SH-SY5Y (cell line): ENCODE measurements around the gene NUAK2.

Source experiments
- GATA2 ChIP-seq: IDR thresholded peaks from 2 replicates; pipeline ENCODE4 v1.6.1; 2011; ENCODE audit warnings: mild to moderate bottlenecking, low read depth, low read length
- GATA3 ChIP-seq: IDR thresholded peaks from 2 replicates; pipeline ENCODE4 v1.6.1; 2011; ENCODE audit warnings: low read depth, mild to moderate bottlenecking, low read length, moderate library complexity

The NUAK2 gene

DNA sequence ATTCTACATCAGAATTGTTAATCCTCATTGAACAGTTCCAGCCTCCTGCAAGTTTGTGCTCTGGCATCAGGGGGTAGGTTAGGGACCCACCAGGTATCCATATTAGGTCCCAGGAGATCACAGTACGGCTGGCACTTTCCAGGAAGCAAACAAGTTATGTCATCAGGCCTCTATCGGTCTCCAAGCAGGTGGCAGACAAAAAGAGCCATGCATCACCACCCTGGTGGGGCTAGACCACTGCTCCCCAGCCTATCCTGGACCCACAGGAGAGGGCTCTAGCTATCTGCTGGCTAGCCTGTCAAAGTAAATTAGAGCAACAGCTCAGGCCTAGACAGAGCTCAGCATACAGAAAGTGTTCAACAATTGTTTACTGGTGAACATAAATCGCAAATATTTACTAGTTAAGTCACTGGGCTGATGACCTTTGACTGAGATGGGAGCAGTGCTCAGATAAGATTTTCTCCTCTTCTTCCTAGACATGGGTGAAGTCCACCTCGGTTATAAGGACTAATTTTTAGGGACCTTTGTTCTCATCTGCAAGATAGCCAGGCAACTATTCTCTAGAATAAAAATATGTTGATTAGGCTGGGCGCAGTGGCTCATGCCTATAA, 6.4 kb downstream of the NUAK2 start:
- no peak for TF ChIP-seq GATA3
- TF ChIP-seq GATA2: no peak

- no peak for TF ChIP-seq GATA2
- no peak for TF ChIP-seq GATA3
Observed at GRCh38 chr1:205313563-205314308, 7.8 kb downstream of the NUAK2 start.

- TF ChIP-seq GATA2 (no peak), GATA3 (no peak)
Observed at GRCh38 chr1:205312866-205313562, 8.5 kb downstream of the NUAK2 start.

GRCh38 chr1:205310976-205311704, 10.4 kb downstream of the NUAK2 start:
- TF ChIP-seq GATA2 (no peak), GATA3 (no peak)

DNA sequence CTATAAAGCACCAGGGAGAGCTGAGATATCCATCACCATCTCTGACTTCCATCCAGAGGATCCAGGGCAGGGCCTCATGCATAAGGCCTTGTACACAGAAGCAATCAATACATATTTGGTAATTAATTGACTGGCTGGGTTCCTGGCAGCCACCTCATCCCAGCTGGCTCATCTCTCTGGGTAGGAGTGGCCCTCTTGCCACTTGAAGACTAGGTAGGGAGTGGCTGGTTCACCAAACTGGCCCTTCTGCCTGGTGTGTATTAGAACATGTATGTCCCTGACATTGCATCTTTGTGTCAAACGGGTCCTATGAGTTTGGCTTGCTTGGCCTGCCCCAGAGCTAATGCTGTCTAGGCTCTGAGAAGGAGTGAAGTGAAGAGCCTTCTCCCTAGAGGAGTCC, 11.8 kb downstream of the NUAK2 start:
- no peak for TF ChIP-seq GATA2
- TF ChIP-seq GATA3: no peak

GRCh38 chr1:205306929-205307566, 14.5 kb downstream of the NUAK2 start:
- TF ChIP-seq GATA2: no peak

DNA sequence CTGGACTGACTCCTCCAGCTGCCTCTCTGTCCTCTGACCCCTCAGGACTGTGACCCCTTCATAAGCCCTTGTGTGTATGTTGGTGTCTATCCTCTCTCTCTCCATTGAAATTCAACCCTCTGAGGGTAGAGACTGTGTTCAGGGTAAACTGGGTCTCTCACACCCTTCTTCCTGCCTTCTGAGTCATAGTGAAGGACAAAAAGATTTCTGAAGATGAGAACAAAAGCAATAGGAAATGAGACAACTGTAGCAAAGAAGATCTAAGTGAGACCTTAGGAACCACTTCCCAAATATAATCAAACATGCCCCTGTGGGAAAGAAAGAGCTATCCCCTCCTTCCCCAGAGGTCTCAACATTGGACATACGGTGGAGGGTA, 16.9 kb downstream of the NUAK2 start:
- TF ChIP-seq GATA2 (no peak), GATA3 (no peak)

- TF ChIP-seq GATA3 (no peak), GATA2 (no peak)
Observed at GRCh38 chr1:205304046-205304694, 17.4 kb downstream of the NUAK2 start.

GRCh38 chr1:205303247-205303888, 18.2 kb downstream of the NUAK2 start:
- TF ChIP-seq GATA3 (no peak), GATA2 (no peak)

- no peak for TF ChIP-seq GATA3
- TF ChIP-seq GATA2: no peak
Observed at GRCh38 chr1:205301842-205302588, 19.5 kb downstream of the NUAK2 start.

- TF ChIP-seq GATA3: no peak
- TF ChIP-seq GATA2: no peak
Observed at GRCh38 chr1:205301205-205301821, 20.2 kb downstream of the NUAK2 start.

GRCh38 chr1:205300149-205300548, 21.4 kb downstream of the NUAK2 start:
- TF ChIP-seq GATA2 (no peak), GATA3 (no peak)
